ENCODE results near the gene RINL.
"Not testable (repeated sequence)": the region's sequence is repeated elsewhere in the genome, so short reads cannot be mapped to it uniquely, and the experiment has no call there.

Gene RINL

DNA sequence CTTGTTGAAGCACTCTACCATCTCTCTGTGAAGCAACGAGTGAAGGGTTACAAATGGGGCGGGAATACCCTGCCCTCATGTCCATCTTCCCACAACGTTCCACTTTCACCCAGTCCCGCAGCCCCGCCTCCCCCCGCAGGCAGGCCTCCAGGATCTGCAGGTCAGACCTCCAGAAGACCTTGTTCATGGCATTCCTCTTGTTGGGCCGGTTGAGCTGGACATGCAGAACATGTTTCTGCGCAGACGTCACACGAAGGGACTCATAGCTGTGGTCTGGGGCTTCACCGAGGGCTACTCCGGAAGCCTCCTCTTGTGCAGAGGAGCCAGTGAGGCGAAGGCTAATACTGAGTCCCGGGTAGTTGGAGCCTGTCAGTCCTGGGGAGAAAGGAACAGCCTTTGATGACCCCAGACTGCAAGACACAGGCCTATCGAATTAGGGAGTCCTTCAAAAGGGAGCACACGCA lies 46.9 kb downstream of the RINL start:
- DNase-seq: peak; percentile 93

DNA sequence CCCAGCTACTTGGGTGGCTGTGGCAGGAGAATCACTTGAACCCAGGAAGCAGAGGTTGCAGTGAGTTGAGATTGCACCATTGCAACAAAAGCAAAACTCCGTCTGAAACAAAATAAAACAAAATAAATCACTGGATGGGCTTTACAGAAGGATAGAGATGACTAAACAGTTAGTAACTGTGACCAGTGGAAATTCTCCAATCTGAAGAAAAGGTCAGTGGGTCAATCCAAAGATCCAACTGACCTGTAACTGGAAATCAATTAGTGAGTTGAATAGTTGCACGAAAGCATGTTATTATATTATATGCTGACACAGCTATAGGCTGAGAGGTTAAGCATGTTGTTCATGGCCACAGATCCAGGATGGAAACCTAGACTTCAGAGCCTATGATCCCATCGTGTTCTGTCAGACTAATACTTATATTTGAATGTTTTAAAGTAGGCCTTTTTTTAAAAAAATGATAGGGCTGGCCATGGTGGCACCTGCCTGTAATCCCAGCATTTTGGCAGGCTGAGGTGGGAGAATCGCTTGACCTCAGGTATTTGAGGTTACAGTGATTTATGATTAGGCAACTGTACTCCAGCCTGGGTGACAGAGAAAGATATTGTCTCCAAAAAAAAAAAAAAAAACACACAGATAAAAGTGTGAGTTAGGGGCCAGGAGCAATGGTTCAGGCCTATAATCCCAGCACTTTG lies 47.9 kb downstream of the RINL start:
- no peak for DNase-seq

DNA sequence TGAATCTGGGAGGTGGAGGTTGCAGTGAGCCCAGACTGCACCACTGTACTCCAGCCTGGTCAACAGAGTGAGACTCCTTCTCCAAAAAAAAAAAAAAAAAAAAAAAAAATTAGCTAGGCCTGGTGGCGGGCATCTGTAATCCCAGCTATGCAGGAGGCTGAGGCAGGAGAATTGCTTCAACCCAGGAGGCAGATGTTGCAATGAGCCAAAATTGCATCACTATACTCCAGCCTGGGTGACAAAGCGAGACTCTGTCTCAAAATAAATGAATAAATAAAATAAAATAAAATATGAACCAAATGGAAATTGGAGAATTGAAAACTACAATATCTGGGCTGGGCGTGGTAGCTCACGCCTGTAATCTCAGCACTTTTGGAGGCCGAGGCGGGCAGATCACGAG lies 48.9 kb downstream of the RINL start:
- DNase-seq: not testable (repeated sequence)

DNA sequence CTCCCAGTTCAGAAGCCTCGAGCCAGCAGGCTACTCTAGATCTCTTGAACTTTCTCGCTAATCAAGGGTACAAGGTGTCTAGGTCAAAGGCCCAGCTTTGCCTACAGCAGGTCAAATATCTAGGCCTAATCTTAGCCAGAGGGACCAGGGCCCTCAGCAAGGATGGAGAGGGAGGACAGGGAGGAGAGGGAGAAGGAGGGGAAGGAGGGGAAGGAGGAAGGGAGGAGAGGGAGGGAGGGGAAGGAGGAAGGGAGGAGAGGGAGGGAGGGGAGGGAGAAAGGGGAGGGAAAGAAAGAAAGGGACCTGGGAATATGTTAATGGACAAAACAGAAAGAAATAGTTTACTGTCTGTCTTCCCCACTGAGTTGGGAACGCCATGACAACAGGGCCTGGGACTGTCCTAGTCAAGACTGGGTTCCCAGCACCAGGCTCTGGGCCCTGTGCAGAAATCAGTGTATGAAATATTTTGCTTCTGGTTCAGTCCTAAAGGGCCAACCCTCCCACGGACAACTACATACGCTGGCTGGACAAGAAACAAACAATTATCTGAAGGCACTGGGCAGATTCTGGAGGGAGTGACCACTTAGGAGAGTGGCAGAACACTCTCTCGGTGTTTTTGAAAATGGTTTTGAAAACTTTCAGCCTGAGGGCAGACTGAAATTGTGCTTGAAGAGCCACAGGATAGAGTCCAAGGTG lies 51.1 kb downstream of the RINL start:
- DNase-seq: no peak

DNA sequence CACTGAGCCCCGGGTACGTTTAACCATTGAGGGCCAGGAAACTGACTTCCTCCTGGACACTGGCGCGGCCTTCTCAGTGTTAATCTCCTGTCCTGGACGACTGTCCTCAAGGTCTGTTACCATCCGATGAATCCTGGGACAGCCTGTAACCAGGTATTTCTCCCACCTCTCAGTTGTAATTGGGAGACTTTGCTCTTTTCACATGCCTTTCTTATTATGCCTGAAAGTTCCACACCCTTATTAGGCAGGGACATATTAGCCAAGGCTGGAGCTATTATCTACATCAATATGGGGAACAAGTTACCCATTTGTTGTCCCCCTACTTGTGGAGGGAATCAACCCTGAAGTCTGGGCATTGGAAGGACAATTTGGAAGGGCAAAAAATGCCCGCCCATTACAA lies 52.1 kb downstream of the RINL start:
- not testable (repeated sequence) for DNase-seq

DNA sequence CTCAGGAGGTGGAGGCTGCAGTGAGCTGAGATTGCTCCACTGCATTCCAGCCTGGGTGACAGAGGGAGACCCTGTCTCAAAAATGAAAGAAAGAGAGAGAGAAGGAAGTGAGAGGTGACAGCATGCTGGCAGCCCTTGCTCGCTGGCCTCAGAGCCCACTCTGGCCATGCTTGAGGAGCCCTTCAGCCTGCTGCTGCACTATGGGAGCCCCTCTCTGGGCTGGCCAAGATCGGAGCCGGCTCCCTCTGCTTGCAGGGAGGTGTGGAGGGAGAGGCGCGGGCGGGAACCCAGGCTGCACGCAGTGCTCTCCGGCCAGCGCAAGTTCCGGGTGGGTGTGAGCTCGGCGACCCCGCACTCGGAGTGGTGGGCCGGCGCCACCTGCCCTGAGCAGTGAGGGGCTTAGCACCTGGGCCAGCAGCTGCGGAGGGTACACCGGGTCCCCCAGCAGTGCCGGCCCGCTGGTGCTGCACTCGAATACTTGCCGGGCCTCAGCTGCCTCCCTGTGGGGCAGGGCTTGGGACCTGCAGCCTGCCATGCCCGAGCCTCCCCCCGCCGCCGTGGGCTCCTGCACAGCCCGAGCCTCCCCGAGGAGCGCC lies 56.7 kb downstream of the RINL start:
- not testable (repeated sequence) for DNase-seq

DNA sequence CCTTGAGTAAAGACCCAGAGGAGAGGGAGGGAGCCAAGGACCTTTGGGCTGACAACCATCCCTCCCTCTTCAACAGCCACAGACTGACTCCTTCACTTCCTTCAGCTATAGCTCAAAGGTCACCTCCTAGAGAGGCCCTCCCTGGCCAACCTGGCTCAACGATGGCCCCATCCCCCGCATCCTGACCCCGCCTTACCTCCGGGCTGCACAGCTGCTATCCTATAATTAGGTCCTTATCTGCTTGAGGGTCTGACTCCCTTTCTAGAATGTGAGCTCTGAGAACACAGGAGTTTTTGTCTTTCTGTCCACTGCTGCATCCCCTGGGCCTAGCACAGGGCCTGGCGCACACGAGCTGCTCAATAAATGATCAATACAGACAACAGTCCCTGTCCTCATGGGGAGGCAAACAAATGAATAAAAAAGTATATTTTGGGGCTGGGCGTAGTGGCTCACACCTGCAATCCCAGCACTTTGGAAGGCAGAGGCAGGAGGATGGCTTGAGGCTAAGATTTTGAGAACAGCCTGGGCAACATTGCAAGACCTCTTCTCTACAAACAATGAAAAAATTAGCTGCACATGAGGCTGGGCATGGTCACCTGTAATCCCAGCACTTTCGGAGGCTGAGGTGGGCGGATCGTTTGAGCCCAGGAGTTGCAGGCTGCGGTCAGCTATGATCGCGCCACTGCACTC lies 58.7 kb downstream of the RINL start:
- peak; percentile 76 for DNase-seq

Measured in DMS53 (cell line).